Natural killer cell (primary cell): Measurements from ENCODE around the gene GLT1D1. TPM values are rescaled to one million over a fixed set of nuclear protein-coding genes. Genes with fewer than 3 reads are reported as not detected.

Experiments used
- ATAC-seq, 3 donors: fragments of 150-1000 bp in 2 of 3; fragments of 200-7000 bp in 1 of 3; cut with Tn5 transposase; 1 replicate in 1 of 3; 2 replicates in 2 of 3; pipeline ENCODE4 v1.10.0; 2021; ENCODE audit warnings: mild to moderate bottlenecking in 2 of 3, moderate library complexity in 2 of 3
- DNase-seq, 2 donors: peaks; one replicate each; pipeline versions ENCODE4 v3.0.0 to v3.0.0-alpha.2; 2013 to 2021; ENCODE audit warnings: mixed read lengths in 1 of 2
- H3K27ac ChIP-seq: one replicate; pipeline ENCODE4 v1.5.1; 2013; ENCODE audit warnings: mild to moderate bottlenecking, low read length
- H3K27me3 ChIP-seq: one replicate; pipeline ENCODE4 v1.6.1; 2013; ENCODE audit warnings: low read length; ENCODE audit not compliant: control insufficient read depth, insufficient read depth
- H3K36me3 ChIP-seq: one replicate; pipeline ENCODE4 v1.6.1; 2013; ENCODE audit warnings: low read length; ENCODE audit not compliant: control insufficient read depth, insufficient read depth
- H3K4me1 ChIP-seq: one replicate; pipeline ENCODE4 v1.6.1; 2013; ENCODE audit warnings: low read length; ENCODE audit not compliant: control insufficient read depth, insufficient read depth
- H3K4me3 ChIP-seq: one replicate; pipeline ENCODE4 v1.5.1; 2013; ENCODE audit warnings: low read length
- H3K9me3 ChIP-seq: one replicate; pipeline ENCODE4 v1.6.1; 2013; ENCODE audit warnings: low read length; ENCODE audit not compliant: control insufficient read depth, insufficient read depth
- H3K27ac Mint-ChIP-seq, 2 donors: one replicate each; pipeline ENCODE4 v1.8.0; 2022; ENCODE audit warnings: mild to moderate bottlenecking in 2 of 2, mixed read lengths in 2 of 2, moderate library complexity in 1 of 2
- H3K27me3 Mint-ChIP-seq, 2 donors: one replicate each; pipeline ENCODE4 v1.8.0; 2022; ENCODE audit warnings: low read depth in 2 of 2, mixed read lengths in 2 of 2
- H3K36me3 Mint-ChIP-seq: one replicate; pipeline ENCODE4 v1.8.0; 2022; ENCODE audit warnings: mixed read lengths
- H3K4me1 Mint-ChIP-seq, 2 donors: one replicate each; pipeline ENCODE4 v1.8.0; 2022; ENCODE audit warnings: mixed read lengths in 2 of 2
- H3K4me3 Mint-ChIP-seq: one replicate; pipeline ENCODE4 v1.8.0; 2022; ENCODE audit warnings: mild to moderate bottlenecking, moderate library complexity, mixed read lengths
- H3K9me3 Mint-ChIP-seq, 2 donors: one replicate each; pipeline ENCODE4 v1.8.0; 2022; ENCODE audit warnings: mixed read lengths in 2 of 2
- CTCF ChIP-seq: fragments of 200-600 bp; IDR thresholded peaks from one replicate; pipeline ENCODE4 v1.8.0; 2022; ENCODE audit warnings: antibody characterized with exemption
- WGBS: methylation state at CpG from one replicate; pipeline ENCODE4 v1.1.7; 2013; ENCODE audit warnings: missing lambda C conversion rate; ENCODE audit not compliant: insufficient coverage; 5-methylcytosine and 5-hydroxymethylcytosine counted together
- intact Hi-C: fragments of 100-400 bp; cut with micrococcal nuclease; formaldehyde crosslinking; loops from one replicate; pipeline ENCODE4 v1.14.2; 2022
- total RNA-seq, 4 donors: library from RNA; stranded (reverse); fragments of 120-200 nt in 1 of 4; gene quantifications; one replicate each; pipeline versions ENCODE4 v1.2.3 to v1.2.4, GENCODE V29; 2013 to 2022

The GLT1D1 gene
- total RNA-seq, 3 donors from 2014 or later (not counting 1 experiment from before 2014, with no cell fraction given), result 0.33 to 3.2 (median 2.6) TPM

- peak in 1 of 3 donors; percentile 24 for ATAC-seq
- no peaks in the 10 kb centered on the region for H3K27me3 ChIP-seq
- Mint-ChIP-seq H3K36me3 (no peaks in the 10 kb centered on the region), H3K4me1 (peaks cover 0 to 8% of the 10 kb centered on the region in 2 donors), H3K4me3 (no peak overlapping the region), H3K27ac (peak overlapping the region in 1 of 2 donors; percentile 53), H3K27me3 (no peaks in the 10 kb centered on the region), H3K9me3 (no peaks in the 10 kb centered on the region)
- 81% methylated on average over 9 of the region's 9 CpGs for WGBS
- TF ChIP-seq CTCF, result no peak
- no peak for DNase-seq
- H3K4me3 ChIP-seq, result no peak overlapping the region
- H3K36me3 ChIP-seq, result no peaks in the 10 kb centered on the region
- H3K27ac ChIP-seq, result no peak overlapping the region
- no peaks in the 10 kb centered on the region for H3K9me3 ChIP-seq
- H3K4me1 ChIP-seq, result no peaks in the 10 kb centered on the region
- intact Hi-C loops, result no loop called here
Observed at GRCh38 chr12:128864516-128865186, 11.4 kb downstream of the GLT1D1 start.

- no peak for ATAC-seq
- H3K4me3 Mint-ChIP-seq, result no peak overlapping the region
Observed at GRCh38 chr12:128867466-128867865, 14.2 kb downstream of the GLT1D1 start.

GRCh38 chr12:128871516-128871892 is 18.2 kb downstream of the GLT1D1 start:
- Mint-ChIP-seq H3K9me3 (peaks cover 4 to 7% of the 10 kb centered on the region in 2 donors), H3K27me3 (peaks cover 2 to 9% of the 10 kb centered on the region in 2 donors), H3K4me1 (no peaks in the 10 kb centered on the region), H3K36me3 (peaks cover 6% of the 10 kb centered on the region), H3K27ac (no peak overlapping the region), H3K4me3 (no peak overlapping the region)
- no peaks in the 10 kb centered on the region for H3K4me1 ChIP-seq
- DNase-seq (no peak), ATAC-seq (no peak)
- no peak overlapping the region for H3K27ac ChIP-seq
- H3K4me3 ChIP-seq, result no peak overlapping the region
- no peak for TF ChIP-seq CTCF
- H3K27me3 ChIP-seq, result peaks cover 3% of the 10 kb centered on the region
- 55% methylated on average over 1 of the region's 2 CpGs for WGBS
- intact Hi-C loops, result no loop called here
- peaks cover 12% of the 10 kb centered on the region for H3K9me3 ChIP-seq
- no peaks in the 10 kb centered on the region for H3K36me3 ChIP-seq

More at GRCh38 chr12:128867466-128867865, 14.2 kb downstream of the GLT1D1 start:
- TF ChIP-seq CTCF, result no peak
- Mint-ChIP-seq H3K27me3 (peaks cover 0 to under 1% of the 10 kb centered on the region in 2 donors), H3K27ac (no peak overlapping the region), H3K9me3 (no peaks in the 10 kb centered on the region), H3K36me3 (no peaks in the 10 kb centered on the region), H3K4me1 (peaks cover 0 to 8% of the 10 kb centered on the region in 2 donors)
- Histone ChIP-seq H3K27me3 (peaks cover 2% of the 10 kb centered on the region), H3K27ac (no peak overlapping the region), H3K36me3 (no peaks in the 10 kb centered on the region), H3K9me3 (no peaks in the 10 kb centered on the region), H3K4me3 (no peak overlapping the region), H3K4me1 (no peaks in the 10 kb centered on the region)
- intact Hi-C loops, result no loop called here
- no peak for DNase-seq
- 94% methylated on average over 13 of the region's 13 CpGs for WGBS

GRCh38 chr12:128872303-128872702 is 19.0 kb downstream of the GLT1D1 start:
- DNase-seq, result no peak
- no peaks in the 10 kb centered on the region for H3K36me3 ChIP-seq
- WGBS, result 83% methylated on average over 5 of the region's 5 CpGs
- no peak for TF ChIP-seq CTCF
- H3K4me1 ChIP-seq, result no peaks in the 10 kb centered on the region
- H3K36me3 Mint-ChIP-seq, result peaks cover 14% of the 10 kb centered on the region
- no peak for ATAC-seq
- no peak overlapping the region for H3K4me3 ChIP-seq
- H3K4me3 Mint-ChIP-seq, result no peak overlapping the region
- H3K27me3 Mint-ChIP-seq, result peaks cover 2 to 9% of the 10 kb centered on the region in 2 donors
- peaks cover 14% of the 10 kb centered on the region for H3K9me3 ChIP-seq
- H3K27me3 ChIP-seq, result peaks cover 3% of the 10 kb centered on the region
- no peaks in the 10 kb centered on the region for H3K4me1 Mint-ChIP-seq
- intact Hi-C loops, result no loop called here
- no peak overlapping the region for H3K27ac Mint-ChIP-seq
- H3K27ac ChIP-seq, result no peak overlapping the region
- H3K9me3 Mint-ChIP-seq, result peaks cover 6 to 7% of the 10 kb centered on the region in 2 donors
